HepG2 (cell line): ENCODE data around the gene PRDM12. TPM values are rescaled to one million over a fixed set of nuclear protein-coding genes. Genes with fewer than 3 reads are reported as not detected.

Experiments
- HNRNPUL1 ChIP-seq: fragments of 200-400 bp; formaldehyde crosslinking; IDR thresholded peaks from 2 replicates; pipeline ENCODE4 v1.6.1; 2017; ENCODE audit warnings: low read depth, mild to moderate bottlenecking, low read length, moderate library complexity
- SIN3A ChIP-seq: IDR thresholded peaks from 2 replicates; pipeline ENCODE4 v1.6.1; 2011; ENCODE audit warnings: low read depth, mild to moderate bottlenecking, control low read depth, low read length, borderline replicate concordance
- SIX4 ChIP-seq: sonication (generic); formaldehyde crosslinking; IDR thresholded peaks from 2 replicates; pipeline ENCODE4 v1.4.0; 2020; ENCODE audit warnings: missing genetic modification reagents
- ZNF101 ChIP-seq: sonication (generic); formaldehyde crosslinking; IDR thresholded peaks from 2 replicates; pipeline ENCODE4 v1.4.0; 2020; ENCODE audit warnings: mild to moderate bottlenecking, low read depth, missing genetic modification reagents, borderline replicate concordance
- ZSCAN20 ChIP-seq: sonication (generic); formaldehyde crosslinking; IDR thresholded peaks from 2 replicates; pipeline ENCODE4 v1.4.0; 2020; ENCODE audit warnings: missing genetic modification reagents, mild to moderate bottlenecking, borderline replicate concordance
- polyA plus RNA-seq, 8 experiments: library from polyadenylated mRNA; depleted of rRNA in 3 of 8; stranded (reverse) in 7 of 8; unstranded in 1 of 8; fragments of >200 nt; fragmentation: Illumina TruSeq in 4 of 8; extraction: Trizol in 4 of 8; gene quantifications; 2 replicates each; pipeline versions ENCODE4 v1.2.1 to v1.2.3, GENCODE V29; 2011 to 2016; ENCODE audit warnings: low read depth in 4 of 8, missing spikeins in 1 of 8, mixed read lengths in 1 of 8; ENCODE audit not compliant: insufficient read depth in 1 of 8
- total RNA-seq, 5 experiments: library from RNA; depleted of rRNA; stranded (reverse); fragments of >200 nt; fragmentation: Illumina TruSeq; extraction: Trizol; gene quantifications; 2 replicates each; pipeline ENCODE4 v1.2.3, GENCODE V29; 2016; ENCODE audit warnings: low read depth in 1 of 5
- TF ChIP-seq, protein P1 (sequence below): sonication (generic); formaldehyde crosslinking; IDR thresholded peaks from 2 replicates; pipeline ENCODE4 v1.5.0; 2020; ENCODE audit warnings: mild to moderate bottlenecking, missing genetic modification reagents, borderline replicate concordance
- TF ChIP-seq, protein P2 (sequence below): sonication (generic); formaldehyde crosslinking; IDR thresholded peaks from 2 replicates; pipeline ENCODE4 v1.9.0; 2021; ENCODE audit warnings: mild to moderate bottlenecking, missing genetic modification reagents
- TF ChIP-seq, protein P3 (sequence below): sonication (generic); formaldehyde crosslinking; IDR thresholded peaks from 2 replicates; pipeline ENCODE4 v1.4.0; 2020; ENCODE audit warnings: mild to moderate bottlenecking, missing genetic modification reagents

PRDM12 gene
- total and polyA plus RNA-seq, 2 of the 13 experiments (the other 11 are each of a cell fraction or from before 2014, with no cell fraction given) = 0.04 to 0.07 TPM

DNA sequence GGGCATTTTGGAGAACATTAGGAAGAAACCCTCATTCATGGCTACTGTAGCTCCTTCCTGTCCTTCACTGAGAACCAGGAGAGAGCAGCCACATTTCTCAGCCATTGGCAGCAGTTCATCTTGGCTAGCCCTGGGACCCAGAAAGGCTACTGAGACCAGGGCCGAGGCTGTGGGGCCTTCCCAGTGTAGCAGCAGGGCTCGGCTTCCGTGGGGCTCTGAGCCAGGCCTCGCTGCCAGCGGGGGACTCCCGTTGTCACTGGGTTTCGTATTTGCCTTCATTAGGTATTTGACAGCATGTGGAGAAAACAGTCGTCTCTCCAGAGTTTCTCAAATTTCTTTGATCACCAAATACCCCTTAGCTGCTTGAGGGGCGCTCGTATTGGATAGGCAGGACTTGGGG, 37.3 kb upstream of the PRDM12 start (continued):
- TF ChIP-seq HNRNPUL1 = no peak
- TF ChIP-seq, protein P1, sequence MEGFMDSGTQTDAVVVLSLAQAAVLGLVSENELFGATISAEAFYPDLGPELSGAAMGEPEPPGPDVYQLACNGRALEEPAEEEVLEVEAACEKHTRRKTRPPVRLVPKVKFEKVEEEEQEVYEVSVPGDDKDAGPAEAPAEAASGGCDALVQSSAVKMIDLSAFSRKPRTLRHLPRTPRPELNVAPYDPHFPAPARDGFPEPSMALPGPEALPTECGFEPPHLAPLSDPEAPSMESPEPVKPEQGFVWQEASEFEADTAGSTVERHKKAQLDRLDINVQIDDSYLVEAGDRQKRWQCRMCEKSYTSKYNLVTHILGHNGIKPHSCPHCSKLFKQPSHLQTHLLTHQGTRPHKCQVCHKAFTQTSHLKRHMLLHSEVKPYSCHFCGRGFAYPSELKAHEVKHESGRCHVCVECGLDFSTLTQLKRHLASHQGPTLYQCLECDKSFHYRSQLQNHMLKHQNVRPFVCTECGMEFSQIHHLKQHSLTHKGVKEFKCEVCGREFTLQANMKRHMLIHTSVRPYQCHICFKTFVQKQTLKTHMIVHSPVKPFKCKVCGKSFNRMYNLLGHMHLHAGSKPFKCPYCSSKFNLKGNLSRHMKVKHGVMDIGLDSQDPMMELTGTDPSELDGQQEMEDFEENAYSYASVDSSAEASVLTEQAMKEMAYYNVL (CRISPR knock-in tag) = no peak
- TF ChIP-seq ZSCAN20 (CRISPR knock-in tag) = no peak
- TF ChIP-seq, protein P2, sequence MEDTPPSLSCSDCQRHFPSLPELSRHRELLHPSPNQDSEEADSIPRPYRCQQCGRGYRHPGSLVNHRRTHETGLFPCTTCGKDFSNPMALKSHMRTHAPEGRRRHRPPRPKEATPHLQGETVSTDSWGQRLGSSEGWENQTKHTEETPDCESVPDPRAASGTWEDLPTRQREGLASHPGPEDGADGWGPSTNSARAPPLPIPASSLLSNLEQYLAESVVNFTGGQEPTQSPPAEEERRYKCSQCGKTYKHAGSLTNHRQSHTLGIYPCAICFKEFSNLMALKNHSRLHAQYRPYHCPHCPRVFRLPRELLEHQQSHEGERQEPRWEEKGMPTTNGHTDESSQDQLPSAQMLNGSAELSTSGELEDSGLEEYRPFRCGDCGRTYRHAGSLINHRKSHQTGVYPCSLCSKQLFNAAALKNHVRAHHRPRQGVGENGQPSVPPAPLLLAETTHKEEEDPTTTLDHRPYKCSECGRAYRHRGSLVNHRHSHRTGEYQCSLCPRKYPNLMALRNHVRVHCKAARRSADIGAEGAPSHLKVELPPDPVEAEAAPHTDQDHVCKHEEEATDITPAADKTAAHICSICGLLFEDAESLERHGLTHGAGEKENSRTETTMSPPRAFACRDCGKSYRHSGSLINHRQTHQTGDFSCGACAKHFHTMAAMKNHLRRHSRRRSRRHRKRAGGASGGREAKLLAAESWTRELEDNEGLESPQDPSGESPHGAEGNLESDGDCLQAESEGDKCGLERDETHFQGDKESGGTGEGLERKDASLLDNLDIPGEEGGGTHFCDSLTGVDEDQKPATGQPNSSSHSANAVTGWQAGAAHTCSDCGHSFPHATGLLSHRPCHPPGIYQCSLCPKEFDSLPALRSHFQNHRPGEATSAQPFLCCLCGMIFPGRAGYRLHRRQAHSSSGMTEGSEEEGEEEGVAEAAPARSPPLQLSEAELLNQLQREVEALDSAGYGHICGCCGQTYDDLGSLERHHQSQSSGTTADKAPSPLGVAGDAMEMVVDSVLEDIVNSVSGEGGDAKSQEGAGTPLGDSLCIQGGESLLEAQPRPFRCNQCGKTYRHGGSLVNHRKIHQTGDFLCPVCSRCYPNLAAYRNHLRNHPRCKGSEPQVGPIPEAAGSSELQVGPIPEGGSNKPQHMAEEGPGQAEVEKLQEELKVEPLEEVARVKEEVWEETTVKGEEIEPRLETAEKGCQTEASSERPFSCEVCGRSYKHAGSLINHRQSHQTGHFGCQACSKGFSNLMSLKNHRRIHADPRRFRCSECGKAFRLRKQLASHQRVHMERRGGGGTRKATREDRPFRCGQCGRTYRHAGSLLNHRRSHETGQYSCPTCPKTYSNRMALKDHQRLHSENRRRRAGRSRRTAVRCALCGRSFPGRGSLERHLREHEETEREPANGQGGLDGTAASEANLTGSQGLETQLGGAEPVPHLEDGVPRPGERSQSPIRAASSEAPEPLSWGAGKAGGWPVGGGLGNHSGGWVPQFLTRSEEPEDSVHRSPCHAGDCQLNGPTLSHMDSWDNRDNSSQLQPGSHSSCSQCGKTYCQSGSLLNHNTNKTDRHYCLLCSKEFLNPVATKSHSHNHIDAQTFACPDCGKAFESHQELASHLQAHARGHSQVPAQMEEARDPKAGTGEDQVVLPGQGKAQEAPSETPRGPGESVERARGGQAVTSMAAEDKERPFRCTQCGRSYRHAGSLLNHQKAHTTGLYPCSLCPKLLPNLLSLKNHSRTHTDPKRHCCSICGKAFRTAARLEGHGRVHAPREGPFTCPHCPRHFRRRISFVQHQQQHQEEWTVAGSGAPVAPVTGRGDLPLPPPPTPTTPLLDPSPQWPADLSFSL (CRISPR knock-in tag) = no peak
- TF ChIP-seq ZNF101 (CRISPR knock-in tag) = no peak
- no peak for TF ChIP-seq SIX4 (CRISPR knock-in tag)
- TF ChIP-seq SIN3A = no peak
- TF ChIP-seq, protein P3, sequence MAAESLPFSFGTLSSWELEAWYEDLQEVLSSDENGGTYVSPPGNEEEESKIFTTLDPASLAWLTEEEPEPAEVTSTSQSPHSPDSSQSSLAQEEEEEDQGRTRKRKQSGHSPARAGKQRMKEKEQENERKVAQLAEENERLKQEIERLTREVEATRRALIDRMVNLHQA (CRISPR knock-in tag) = no peak
